Osteocyte (in vitro differentiated cells): ENCODE data around the gene ZNF276. TPM values are rescaled to one million over a fixed set of nuclear protein-coding genes. Genes with fewer than 3 reads are reported as not detected.

Experiments
- DNase-seq: peaks from one replicate; pipeline ENCODE4 v3.0.0; 2021; ENCODE audit warnings: mixed read lengths; ENCODE audit not compliant: unreplicated experiment; ENCODE audit errors: extremely low spot score
- H3K27ac Mint-ChIP-seq: one replicate; pipeline ENCODE4 v1.8.0; 2021; ENCODE audit warnings: mild to moderate bottlenecking, mixed read lengths; ENCODE audit not compliant: unreplicated experiment
- H3K27me3 Mint-ChIP-seq: one replicate; pipeline ENCODE4 v1.8.0; 2021; ENCODE audit warnings: mixed read lengths; ENCODE audit not compliant: unreplicated experiment
- H3K36me3 Mint-ChIP-seq: one replicate; pipeline ENCODE4 v1.8.0; 2021; ENCODE audit warnings: mixed read lengths; ENCODE audit not compliant: unreplicated experiment
- H3K4me1 Mint-ChIP-seq: one replicate; pipeline ENCODE4 v1.8.0; 2021; ENCODE audit warnings: mixed read lengths; ENCODE audit not compliant: unreplicated experiment
- H3K4me3 Mint-ChIP-seq: one replicate; pipeline ENCODE4 v1.8.0; 2021; ENCODE audit warnings: mild to moderate bottlenecking, moderate library complexity, mixed read lengths; ENCODE audit not compliant: unreplicated experiment
- H3K9me3 Mint-ChIP-seq: one replicate; pipeline ENCODE4 v1.8.0; 2021; ENCODE audit warnings: mixed read lengths; ENCODE audit not compliant: unreplicated experiment
- total RNA-seq: library from RNA; stranded (reverse); gene quantifications from 2 replicates; pipeline ENCODE4 v1.2.1, GENCODE V29; 2021
- TF ChIP-seq, protein P1 (sequence below): fragments of 200-600 bp; sonication (generic); IDR thresholded peaks from 2 replicates; pipeline ENCODE4 v1.5.0; 2021; ENCODE audit warnings: antibody characterized with exemption, mild to moderate bottlenecking, moderate library complexity

The ZNF276 gene
- total RNA-seq, 1 donor from 2014 or later = 21.3 TPM

DNA sequence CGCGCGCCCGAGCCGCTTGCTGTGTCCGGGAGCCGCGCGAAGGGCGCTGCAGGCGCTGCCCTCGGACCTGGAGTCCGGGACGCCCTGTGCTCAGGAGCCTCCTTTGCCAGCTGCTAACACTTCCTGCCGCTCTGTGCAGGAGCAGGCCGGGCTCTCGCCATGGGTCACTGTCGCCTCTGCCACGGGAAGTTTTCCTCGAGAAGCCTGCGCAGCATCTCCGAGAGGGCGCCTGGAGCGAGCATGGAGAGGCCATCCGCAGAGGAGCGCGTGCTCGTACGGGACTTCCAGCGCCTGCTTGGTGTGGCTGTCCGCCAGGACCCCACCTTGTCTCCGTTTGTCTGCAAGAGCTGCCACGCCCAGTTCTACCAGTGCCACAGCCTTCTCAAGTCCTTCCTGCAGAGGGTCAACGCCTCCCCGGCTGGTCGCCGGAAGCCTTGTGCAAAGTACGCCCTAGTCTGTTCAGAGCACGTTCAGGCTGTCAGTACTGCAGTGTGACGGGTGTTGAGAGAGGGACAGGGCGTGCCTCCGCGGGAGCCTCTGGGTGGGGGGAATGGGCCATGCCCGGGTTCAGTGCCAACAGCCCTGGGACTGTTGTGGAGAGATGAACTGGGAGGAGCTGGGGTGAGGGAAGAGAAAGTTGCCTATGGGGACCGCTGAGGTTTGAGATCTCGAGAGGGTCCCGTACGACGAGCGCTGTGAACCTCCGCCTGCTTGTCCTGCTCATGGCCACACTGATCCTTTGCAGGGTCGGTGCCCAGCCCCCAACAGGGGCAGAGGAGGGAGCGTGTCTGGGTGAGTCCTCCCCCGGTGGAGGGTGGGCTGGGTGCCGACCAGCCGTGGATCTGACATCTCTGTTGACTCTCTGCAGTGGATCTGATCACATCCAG is 1.3 kb downstream of the ZNF276 start:
- TF ChIP-seq, protein P1, sequence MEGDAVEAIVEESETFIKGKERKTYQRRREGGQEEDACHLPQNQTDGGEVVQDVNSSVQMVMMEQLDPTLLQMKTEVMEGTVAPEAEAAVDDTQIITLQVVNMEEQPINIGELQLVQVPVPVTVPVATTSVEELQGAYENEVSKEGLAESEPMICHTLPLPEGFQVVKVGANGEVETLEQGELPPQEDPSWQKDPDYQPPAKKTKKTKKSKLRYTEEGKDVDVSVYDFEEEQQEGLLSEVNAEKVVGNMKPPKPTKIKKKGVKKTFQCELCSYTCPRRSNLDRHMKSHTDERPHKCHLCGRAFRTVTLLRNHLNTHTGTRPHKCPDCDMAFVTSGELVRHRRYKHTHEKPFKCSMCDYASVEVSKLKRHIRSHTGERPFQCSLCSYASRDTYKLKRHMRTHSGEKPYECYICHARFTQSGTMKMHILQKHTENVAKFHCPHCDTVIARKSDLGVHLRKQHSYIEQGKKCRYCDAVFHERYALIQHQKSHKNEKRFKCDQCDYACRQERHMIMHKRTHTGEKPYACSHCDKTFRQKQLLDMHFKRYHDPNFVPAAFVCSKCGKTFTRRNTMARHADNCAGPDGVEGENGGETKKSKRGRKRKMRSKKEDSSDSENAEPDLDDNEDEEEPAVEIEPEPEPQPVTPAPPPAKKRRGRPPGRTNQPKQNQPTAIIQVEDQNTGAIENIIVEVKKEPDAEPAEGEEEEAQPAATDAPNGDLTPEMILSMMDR = no peak
- no peak for DNase-seq
- Mint-ChIP-seq H3K9me3 (no peaks in the 10 kb centered on the region), H3K27ac (peak overlapping the region; percentile 67), H3K4me3 (peak overlapping the region; percentile 74), H3K4me1 (peaks cover 21% of the 10 kb centered on the region), H3K36me3 (peaks cover 10% of the 10 kb centered on the region), H3K27me3 (no peaks in the 10 kb centered on the region)

DNA sequence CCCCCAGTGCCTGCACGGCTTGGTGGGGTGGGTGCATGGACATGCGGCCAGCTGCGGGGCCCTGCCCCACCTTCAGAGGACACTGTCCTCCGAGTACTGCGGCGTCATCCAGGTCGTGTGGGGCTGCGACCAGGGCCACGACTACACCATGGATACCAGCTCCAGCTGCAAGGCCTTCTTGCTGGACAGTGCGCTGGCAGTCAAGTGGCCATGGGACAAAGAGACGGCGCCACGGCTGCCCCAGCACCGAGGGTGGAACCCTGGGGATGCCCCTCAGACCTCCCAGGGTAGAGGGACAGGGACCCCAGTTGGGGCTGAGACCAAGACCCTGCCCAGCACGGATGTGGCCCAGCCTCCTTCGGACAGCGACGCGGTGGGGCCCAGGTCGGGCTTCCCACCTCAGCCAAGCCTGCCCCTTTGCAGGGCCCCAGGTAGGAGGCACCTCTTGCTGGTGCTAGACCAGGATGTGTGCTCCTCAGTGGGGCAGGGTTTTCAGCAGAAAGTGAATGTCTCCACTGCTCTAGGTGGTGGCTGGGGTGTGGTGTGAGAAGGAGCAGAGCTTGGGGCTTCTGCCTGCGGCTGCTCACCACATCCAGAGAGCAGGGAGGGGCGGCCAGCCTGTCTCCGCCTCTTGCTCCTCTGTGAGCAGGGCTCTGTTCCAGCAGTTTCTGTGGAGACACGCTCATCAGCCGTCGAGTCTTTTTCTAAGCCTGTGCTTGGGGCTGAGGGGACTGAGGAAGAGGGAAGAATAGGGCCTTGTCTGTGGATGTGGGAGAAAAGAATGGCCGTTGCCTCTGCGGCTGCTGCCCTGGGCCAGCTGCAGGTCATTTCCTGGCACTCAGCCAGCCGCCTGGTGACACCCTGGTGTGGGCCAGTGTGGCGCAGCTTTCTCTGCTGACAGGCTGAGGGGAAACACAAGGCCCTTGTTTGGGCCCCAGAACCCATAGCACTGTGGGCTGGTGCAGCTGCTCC is 2.2 kb downstream of the ZNF276 start:
- DNase-seq = no peak

DNA sequence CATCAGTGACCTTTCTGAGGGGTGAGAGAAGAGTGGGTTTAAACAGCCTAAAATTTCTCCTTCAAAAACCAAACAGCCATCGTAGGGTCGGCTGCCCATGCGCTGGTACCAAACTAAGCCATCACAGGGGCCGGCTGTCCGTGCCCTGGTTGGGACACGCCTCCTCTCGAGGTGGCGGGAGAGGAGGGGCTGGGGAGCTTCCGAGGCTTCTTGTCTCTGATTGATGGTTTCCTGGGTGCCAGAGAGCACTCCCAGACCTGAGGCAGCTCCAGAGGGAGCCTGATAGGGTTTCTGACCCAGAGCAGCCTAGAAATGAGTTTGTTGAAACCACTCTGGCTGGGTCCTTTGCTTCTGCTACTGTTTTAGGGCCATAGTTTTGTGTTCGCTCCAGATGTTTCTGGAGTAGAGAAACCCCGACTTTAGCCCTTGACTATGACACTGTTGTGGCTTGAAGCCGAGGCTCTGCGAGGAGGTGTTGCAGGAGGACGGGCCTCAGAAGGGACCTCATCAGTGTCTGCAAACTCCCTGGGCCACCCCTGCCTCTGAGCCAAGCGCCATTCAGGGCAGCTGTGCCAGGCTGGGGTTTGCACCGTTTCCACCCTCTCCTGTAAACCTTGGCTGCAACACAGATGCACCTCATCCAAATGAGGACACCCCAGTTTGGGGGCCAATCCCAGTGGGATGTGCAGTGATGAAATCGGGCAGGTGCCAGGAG is 6.2 kb downstream of the ZNF276 start:
- H3K27me3 Mint-ChIP-seq = no peaks in the 10 kb centered on the region
- H3K36me3 Mint-ChIP-seq = peaks cover 27% of the 10 kb centered on the region
- TF ChIP-seq, protein P1 = no peak
- no peak for DNase-seq
- no peak overlapping the region for H3K4me3 Mint-ChIP-seq
- peaks cover 7% of the 10 kb centered on the region for H3K4me1 Mint-ChIP-seq
- no peak overlapping the region for H3K27ac Mint-ChIP-seq
- no peaks in the 10 kb centered on the region for H3K9me3 Mint-ChIP-seq

More for the DNA sequence above, 2.2 kb downstream of the ZNF276 start:
- peaks cover 12% of the 10 kb centered on the region for H3K36me3 Mint-ChIP-seq
- TF ChIP-seq, protein P1 = no peak
- H3K4me3 Mint-ChIP-seq = peak overlapping the region; percentile 74
- H3K9me3 Mint-ChIP-seq = no peaks in the 10 kb centered on the region
- peak overlapping the region; percentile 67 for H3K27ac Mint-ChIP-seq
- H3K4me1 Mint-ChIP-seq = peaks cover 21% of the 10 kb centered on the region
- no peaks in the 10 kb centered on the region for H3K27me3 Mint-ChIP-seq

DNA sequence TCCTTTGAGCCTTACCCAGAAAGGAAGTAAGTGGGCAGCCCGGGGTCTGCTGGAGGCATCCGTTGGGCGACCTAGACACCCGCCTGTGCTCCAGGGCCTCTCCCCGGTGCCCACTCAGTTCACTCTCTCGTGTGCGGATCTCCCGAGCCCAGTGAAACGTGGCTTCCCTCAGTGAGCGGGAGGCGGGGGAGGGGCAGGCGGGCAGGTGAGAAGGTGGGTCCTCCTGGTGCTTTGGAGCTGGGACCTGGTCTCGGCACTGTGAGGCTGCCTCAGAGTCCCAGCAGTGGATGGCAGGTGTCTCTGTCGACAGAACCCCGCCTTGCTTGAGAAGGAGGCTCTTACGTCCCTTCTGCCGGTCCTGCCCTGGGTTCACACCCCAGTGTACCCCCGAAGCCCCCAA is 8.0 kb downstream of the ZNF276 start:
- TF ChIP-seq, protein P1 = no peak
- H3K27ac Mint-ChIP-seq = no peak overlapping the region
- H3K36me3 Mint-ChIP-seq = peaks cover 28% of the 10 kb centered on the region
- H3K9me3 Mint-ChIP-seq = no peaks in the 10 kb centered on the region
- no peak for DNase-seq
- no peak overlapping the region for H3K4me3 Mint-ChIP-seq
- H3K4me1 Mint-ChIP-seq = no peaks in the 10 kb centered on the region
- no peaks in the 10 kb centered on the region for H3K27me3 Mint-ChIP-seq
